H1 (cell line): ENCODE results near the gene TIAM2. TPM values are rescaled to one million over a fixed set of nuclear protein-coding genes. Genes with fewer than 3 reads are reported as not detected.

ENCODE experiments used
- CTCF ChIA-PET: fragments of 300-600 bp; sonication (Branson Sonifier 250); formaldehyde crosslinking; loops from one replicate; lab custom pipeline; 2021; ENCODE audit not compliant: partially characterized antibody; lab: Charles Lee
- POLR2A ChIA-PET: fragments of 300-600 bp; sonication (Branson Sonifier 250); formaldehyde crosslinking; loops from one replicate; lab custom pipeline; 2021; ENCODE audit warnings: inconsistent platforms; ENCODE audit not compliant: partially characterized antibody; lab: Charles Lee
- DNase-seq, 2 experiments: peaks; one replicate each; pipeline versions ENCODE4 v3.0.0 to v3.0.0-alpha.2; 2010 to 2022; ENCODE audit warnings: low spot score in 2 of 2, low read depth in 1 of 2, mixed read lengths in 1 of 2
- FAIRE-seq: peaks from 2 replicates; lab custom pipeline; 2011; peaks lifted over from hg19 to GRCh38; lab: Jason Lieb, UNC
- H2AFZ ChIP-seq: 2 replicates; pipeline ENCODE4 v1.8.1; 2012; ENCODE audit warnings: low read length, inconsistent platforms
- H2AK5ac ChIP-seq: 2 replicates; pipeline ENCODE4 v1.6.1; 2013; ENCODE audit warnings: low read depth, low read length
- H2BK120ac ChIP-seq: replicated peaks from 2 replicates; pipeline ENCODE3; 2013; ENCODE audit warnings: low read depth, low read length, inconsistent platforms
- H2BK12ac ChIP-seq: 2 replicates; pipeline ENCODE4 v1.6.1; 2013; ENCODE audit warnings: low read depth, low read length
- H2BK15ac ChIP-seq: 2 replicates; pipeline ENCODE4 v1.6.1; 2013; ENCODE audit warnings: low read length
- H2BK20ac ChIP-seq: 2 replicates; pipeline ENCODE4 v1.6.1; 2013; ENCODE audit warnings: low read length
- H2BK5ac ChIP-seq: 2 replicates; pipeline ENCODE4 v1.6.1; 2013; ENCODE audit warnings: low read depth, low read length
- H3K14ac ChIP-seq: 2 replicates; pipeline ENCODE4 v1.6.1; 2013; ENCODE audit warnings: inconsistent platforms; ENCODE audit not compliant: insufficient read length
- H3K18ac ChIP-seq: 2 replicates; pipeline ENCODE4 v1.6.1; 2013; ENCODE audit warnings: low read length; ENCODE audit errors: extremely low read depth
- H3K23ac ChIP-seq: 2 replicates; pipeline ENCODE4 v1.6.1; 2013; ENCODE audit warnings: inconsistent platforms; ENCODE audit not compliant: insufficient read length
- H3K23me2 ChIP-seq: 2 replicates; pipeline ENCODE4 v1.6.1; 2013; ENCODE audit warnings: low read depth, low read length
- H3K27ac ChIP-seq: 2 replicates; pipeline ENCODE4 v1.6.1; 2011; ENCODE audit warnings: low read depth, low read length, inconsistent platforms
- H3K27me3 ChIP-seq, 4 experiments: replicated peaks in 1 of 4; 1 replicate in 1 of 4; 2 replicates in 3 of 4; pipeline versions ENCODE4 v1.6.1 to v1.8.1; 2011 to 2013; ENCODE audit warnings: low read length in 3 of 4, mild to moderate bottlenecking in 3 of 4, inconsistent platforms in 2 of 4, mixed read lengths in 2 of 4, moderate library complexity in 1 of 4; ENCODE audit not compliant: control insufficient read depth in 3 of 4, insufficient read depth in 3 of 4; ENCODE audit errors: extremely low read depth in 1 of 4
- H3K36me3 ChIP-seq, 4 experiments: 2 replicates each; pipeline versions ENCODE4 v1.6.1 to v1.8.1; 2011 to 2013; ENCODE audit warnings: mild to moderate bottlenecking in 4 of 4, low read length in 3 of 4, moderate library complexity in 2 of 4, control low read depth in 1 of 4, inconsistent platforms in 1 of 4; ENCODE audit not compliant: insufficient read depth in 4 of 4, control insufficient read depth in 2 of 4
- H3K4ac ChIP-seq: replicated peaks from 2 replicates; pipeline ENCODE3; 2013; ENCODE audit warnings: low read length, low read depth, mixed read lengths, inconsistent platforms; ENCODE audit not compliant: insufficient read length
- H3K4me1 ChIP-seq, 4 experiments: replicated peaks in 1 of 4; 1 replicate in 1 of 4; 2 replicates in 3 of 4; pipeline versions ENCODE4 v1.6.1 to v1.8.1; 2011 to 2013; ENCODE audit warnings: low read length in 3 of 4, inconsistent platforms in 2 of 4, mixed read lengths in 1 of 4; ENCODE audit not compliant: insufficient read depth in 4 of 4, control insufficient read depth in 3 of 4
- H3K4me2 ChIP-seq, 2 experiments: 2 replicates each; pipeline versions ENCODE4 v1.6.1 to v1.8.1; 2011 to 2013; ENCODE audit warnings: low read depth in 2 of 2, low read length in 2 of 2, control low read depth in 1 of 2, inconsistent platforms in 1 of 2, mild to moderate bottlenecking in 1 of 2; ENCODE audit not compliant: insufficient read depth in 1 of 2
- H3K4me3 ChIP-seq, 4 experiments: fragments of 200-600, 300-600 bp in 1 of 4; sonication (generic), shearing (Covaris generic), sonication (Bioruptor Twin) in 1 of 4; 2 replicates each; pipeline versions ENCODE4 v1.5.1 to v1.8.1; 2011 to 2016; ENCODE audit warnings: low read length in 4 of 4, low read depth in 3 of 4, control low read depth in 2 of 4, inconsistent platforms in 2 of 4, mild to moderate bottlenecking in 2 of 4, mixed read lengths in 1 of 4, moderate library complexity in 1 of 4; ENCODE audit not compliant: insufficient read depth in 2 of 4; ENCODE audit errors: extremely low read depth in 1 of 4
- H3K56ac ChIP-seq: replicated peaks from 2 replicates; pipeline ENCODE3; 2013; ENCODE audit warnings: low read depth, mild to moderate bottlenecking, mixed read lengths, low read length, inconsistent platforms; ENCODE audit not compliant: insufficient read length
- H3K79me1 ChIP-seq: 2 replicates; pipeline ENCODE4 v1.6.1; 2013; ENCODE audit warnings: low read depth, low read length, control low read depth
- H3K79me2 ChIP-seq, 2 experiments: 2 replicates each; pipeline versions ENCODE4 v1.6.1 to v1.8.1; 2012 to 2013; ENCODE audit warnings: low read length in 2 of 2, mild to moderate bottlenecking in 2 of 2, inconsistent platforms in 1 of 2; ENCODE audit not compliant: insufficient read depth in 2 of 2, control insufficient read depth in 1 of 2
- H3K9ac ChIP-seq, 4 experiments: replicated peaks in 1 of 4; 1 replicate in 1 of 4; 2 replicates in 3 of 4; pipeline versions ENCODE4 v1.6.1 to v1.8.1; 2011 to 2013; ENCODE audit warnings: low read depth in 3 of 4, low read length in 3 of 4, control low read depth in 2 of 4, mild to moderate bottlenecking in 2 of 4, moderate library complexity in 2 of 4, inconsistent platforms in 1 of 4; ENCODE audit errors: extremely low read depth in 1 of 4
- H3K9me3 ChIP-seq, 2 experiments: 2 replicates each; pipeline versions ENCODE4 v1.6.1 to v1.8.1; 2012 to 2013; ENCODE audit warnings: mild to moderate bottlenecking in 2 of 2, moderate library complexity in 2 of 2, control low read depth in 1 of 2, inconsistent platforms in 1 of 2, low read depth in 1 of 2, low read length in 1 of 2, mixed read lengths in 1 of 2; ENCODE audit not compliant: insufficient read depth in 2 of 2
- H4K20me1 ChIP-seq, 2 experiments: replicated peaks in 1 of 2; 2 replicates each; pipeline versions ENCODE3 to v1.8.1; 2011 to 2013; ENCODE audit warnings: inconsistent platforms in 2 of 2, low read length in 2 of 2, mild to moderate bottlenecking in 1 of 2; ENCODE audit not compliant: insufficient read depth in 2 of 2, control insufficient read depth in 1 of 2
- H4K5ac ChIP-seq: 2 replicates; pipeline ENCODE4 v1.6.1; 2013; ENCODE audit warnings: low read length, low read depth, mixed read lengths, inconsistent platforms; ENCODE audit not compliant: insufficient read length
- H4K8ac ChIP-seq: 2 replicates; pipeline ENCODE4 v1.8.0; 2013; ENCODE audit warnings: mild to moderate bottlenecking, moderate library complexity, low read length, inconsistent platforms; ENCODE audit not compliant: insufficient read depth; ENCODE audit errors: extremely low read depth
- H4K91ac ChIP-seq: replicated peaks from 2 replicates; pipeline ENCODE3; 2013; ENCODE audit warnings: low read length, mixed read lengths, inconsistent platforms; ENCODE audit not compliant: insufficient read length
- ATF3 ChIP-seq: IDR thresholded peaks from 2 replicates; pipeline ENCODE4 v1.6.1; 2011; ENCODE audit warnings: low read depth, mild to moderate bottlenecking, low read length; ENCODE audit not compliant: insufficient read depth
- BRCA1 ChIP-seq: IDR thresholded peaks from 2 replicates; pipeline ENCODE4 v1.6.1; 2012; ENCODE audit warnings: low read depth, low read length, improper control_type of control experiment
- CREB1 ChIP-seq: IDR thresholded peaks from 2 replicates; pipeline ENCODE4 v1.6.1; 2012; ENCODE audit warnings: inconsistent platforms
- CTCF ChIP-seq, 3 experiments: IDR thresholded peaks; 1 replicate in 2 of 3; 2 replicates in 1 of 3; pipeline versions ENCODE4 v1.5.1 to v1.6.1; 2011; ENCODE audit warnings: low read length in 3 of 3, mild to moderate bottlenecking in 3 of 3, inconsistent platforms in 2 of 3, low read depth in 1 of 3, moderate library complexity in 1 of 3; ENCODE audit not compliant: insufficient read depth in 1 of 3; ENCODE audit errors: control extremely low read depth in 1 of 3
- JUND ChIP-seq: IDR thresholded peaks from 2 replicates; pipeline ENCODE4 v1.6.1; 2011; ENCODE audit warnings: mild to moderate bottlenecking, improper control_type of control experiment, low read length
- MAFK ChIP-seq: IDR thresholded peaks from 2 replicates; pipeline ENCODE4 v1.6.1; 2012; ENCODE audit warnings: low read depth, mild to moderate bottlenecking, improper control_type of control experiment, low read length
- NANOG ChIP-seq: IDR thresholded peaks from 2 replicates; pipeline ENCODE4 v1.6.1; 2011; ENCODE audit warnings: low read length, low read depth, mild to moderate bottlenecking, inconsistent platforms; ENCODE audit not compliant: insufficient read depth, poor library complexity, severe bottlenecking
- PHF8 ChIP-seq: fragments of 200-600 bp; sonication (generic); conservative IDR thresholded peaks from 2 replicates; pipeline ENCODE4 v1.7.1; 2012; ENCODE audit warnings: low read depth, mild to moderate bottlenecking, inconsistent platforms, low read length, moderate library complexity
- SUZ12 ChIP-seq: fragments of 200-600 bp; sonication (generic); IDR thresholded peaks from 2 replicates; pipeline ENCODE4 v1.6.1; 2012; ENCODE audit warnings: mild to moderate bottlenecking, inconsistent platforms, low read length, moderate library complexity, mixed read lengths
- WGBS, 2 experiments: shearing (Covaris generic) in 1 of 2; methylation state at CpG; one replicate each; pipeline versions ENCODE4 v1.1.6 to v1.1.7; 2013 to 2015; ENCODE audit warnings: low lambda C conversion rate in 2 of 2, mixed read lengths in 2 of 2, inconsistent platforms in 1 of 2, low coverage in 1 of 2, missing lambda C conversion rate in 1 of 2; ENCODE audit not compliant: insufficient replicate concordance in 2 of 2, insufficient coverage in 1 of 2, insufficient read length in 1 of 2; ENCODE audit errors: extremely low coverage in 1 of 2, missing lambda C conversion rate in 1 of 2; 5-methylcytosine and 5-hydroxymethylcytosine counted together
- polyA plus RNA-seq, 7 experiments: library from polyadenylated mRNA; depleted of rRNA in 3 of 7; stranded (reverse) in 5 of 7; unstranded in 2 of 7; fragments of >200 nt in 5 of 7; fragments of 200-250 nt in 2 of 7; gene quantifications; 1 replicate in 5 of 7; 2 replicates in 1 of 7; 4 replicates in 1 of 7; pipeline versions ENCODE4 v1.2.1 to v1.2.3, GENCODE V29; 2011 to 2013; ENCODE audit warnings: missing spikeins in 2 of 7, mixed read lengths in 2 of 7
- total RNA-seq: library from RNA; stranded (reverse); fragmentation: NEBNext Ultra II Directional; extraction: Animal tissue kit (Norgen Biotek cat#: 25700); gene quantifications from 2 replicates; pipeline ENCODE4 v1.2.1, GENCODE V29; 2021

Gene TIAM2
- total and polyA plus RNA-seq, 2 of the 8 experiments (the other 6 are each of a cell fraction or from before 2014, with no cell fraction given) = 7.4 to 23.9 TPM

- no peak overlapping the region for H2BK5ac ChIP-seq
- no peak overlapping the region for H2BK20ac ChIP-seq
- no peak overlapping the region for H4K8ac ChIP-seq
- no peak overlapping the region for H3K4me3 ChIP-seq
- no peak overlapping the region for H3K4ac ChIP-seq
- no peak overlapping the region for H2BK12ac ChIP-seq
- no peaks in the 10 kb centered on the region for H3K79me1 ChIP-seq
- no peaks in the 10 kb centered on the region for H3K23me2 ChIP-seq
- no peaks in the 10 kb centered on the region for H4K20me1 ChIP-seq
- CTCF ChIA-PET = interaction anchor here (0.6 to 1.2 kb wide), 3 partner anchors 11 to 95 kb away, joined by 3 to 4 read pairs (median 3); no protein-coding TSS in a partner anchor
- POLR2A ChIA-PET = interaction anchor here (0.6 to 1.2 kb wide), 5 partner anchors 9 to 193 kb away, joined by 3 to 4 read pairs (median 3); no protein-coding TSS in a partner anchor
- DNase-seq (peak in 1 of 2 experiments; percentile 35), FAIRE-seq (peak; percentile 57)
- no peak overlapping the region for H2AK5ac ChIP-seq
- no peaks in the 10 kb centered on the region for H3K27me3 ChIP-seq
- 0 out of 4 replicates have a peak overlapping the region, but pooled peaks of 1 of the 2 experiments have one; percentile 14 for H3K4me2 ChIP-seq
- no peak overlapping the region for H4K91ac ChIP-seq
- WGBS, 2 experiments = 76% methylated on average over 2 of the region's 2 CpGs; no CpG with 5 or more reads in 1 of the 2 experiments
- H3K23ac ChIP-seq = no peak overlapping the region
- H3K56ac ChIP-seq = no peak overlapping the region
- no peak overlapping the region for H3K9ac ChIP-seq
- no peak overlapping the region for H3K18ac ChIP-seq
- H3K9me3 ChIP-seq = no peaks in the 10 kb centered on the region
- H3K27ac ChIP-seq = no peak overlapping the region
- peaks cover 0 to 31% (median 9%) of the 10 kb centered on the region in 4 experiments; a peak in 6 of 7 replicates for H3K4me1 ChIP-seq
- H2BK120ac ChIP-seq = no peak overlapping the region
- H4K5ac ChIP-seq = no peak overlapping the region
- H3K14ac ChIP-seq = no peak overlapping the region
- H2BK15ac ChIP-seq = no peak overlapping the region
- no peak overlapping the region for H2AFZ ChIP-seq
- H3K36me3 ChIP-seq = no peaks in the 10 kb centered on the region
- H3K79me2 ChIP-seq = peaks cover 0 to 2% of the 10 kb centered on the region in 2 experiments; a peak in 1 of 4 replicates
- TF ChIP-seq SUZ12 (no peak), JUND (no peak), BRCA1 (no peak), MAFK (no peak), NANOG (no peak), ATF3 (no peak), CTCF (IDR thresholded peaks at IDR 0.05; ENCODE audit: control extremely low read depth in 1 of 3, insufficient read depth in 1 of 3, low read depth in 1 of 3, low read length in 3 of 3) (no peak), PHF8 (no peak), CREB1 (no peak)
Observed at GRCh38 chr6:155040901-155041650, 46.0 kb downstream of the TIAM2 start.
